Mesendoderm (in vitro differentiated cells): Measurements from ENCODE around the gene TNFSF8.

ENCODE experiments used
- DNase-seq: peaks from one replicate; pipeline ENCODE4 v3.0.0; 2013
- H2AK5ac ChIP-seq: 2 replicates; pipeline ENCODE4 v1.6.1; 2013; ENCODE audit warnings: low read length, inconsistent platforms
- H2BK120ac ChIP-seq: 2 replicates; pipeline ENCODE4 v1.6.1; 2013; ENCODE audit warnings: low read depth, mild to moderate bottlenecking, low read length, moderate library complexity, mixed read lengths
- H2BK15ac ChIP-seq: replicated peaks from 2 replicates; pipeline ENCODE4 v1.6.1; 2013; ENCODE audit warnings: low read depth, mild to moderate bottlenecking, moderate library complexity
- H2BK5ac ChIP-seq: 2 replicates; pipeline ENCODE4 v1.6.1; 2013; ENCODE audit warnings: low read length, inconsistent platforms
- H3K18ac ChIP-seq: 2 replicates; pipeline ENCODE4 v1.6.1; 2013; ENCODE audit warnings: mild to moderate bottlenecking, low read length, mixed read lengths
- H3K23ac ChIP-seq: one replicate; pipeline ENCODE4 v1.6.1; 2013; ENCODE audit warnings: low read length
- H3K27ac ChIP-seq: 2 replicates; pipeline ENCODE4 v1.5.1; 2013; ENCODE audit warnings: low read depth, mild to moderate bottlenecking, inconsistent platforms, low read length, moderate library complexity
- H3K27me3 ChIP-seq: 2 replicates; pipeline ENCODE4 v1.6.1; 2013; ENCODE audit warnings: low read length, control low read depth, mild to moderate bottlenecking, inconsistent platforms; ENCODE audit not compliant: insufficient read depth, poor library complexity
- H3K36me3 ChIP-seq: 2 replicates; pipeline ENCODE4 v1.6.1; 2013; ENCODE audit warnings: low read length, inconsistent platforms; ENCODE audit not compliant: control insufficient read depth, insufficient read depth
- H3K4ac ChIP-seq: one replicate; pipeline ENCODE4 v1.6.1; 2013; ENCODE audit warnings: low read depth, mild to moderate bottlenecking, low read length, moderate library complexity
- H3K4me1 ChIP-seq: 2 replicates; pipeline ENCODE4 v1.6.1; 2013; ENCODE audit warnings: low read depth, low read length, inconsistent platforms; ENCODE audit not compliant: control insufficient read depth
- H3K4me2 ChIP-seq: 2 replicates; pipeline ENCODE4 v1.6.1; 2013; ENCODE audit warnings: low read length
- H3K4me3 ChIP-seq: 2 replicates; pipeline ENCODE4 v1.5.1; 2013; ENCODE audit warnings: mild to moderate bottlenecking, low read length
- H3K56ac ChIP-seq: one replicate; pipeline ENCODE4 v1.6.1; 2013; ENCODE audit warnings: low read length
- H3K79me1 ChIP-seq: 2 replicates; pipeline ENCODE4 v1.6.1; 2013; ENCODE audit warnings: low read length, inconsistent platforms
- H3K79me2 ChIP-seq: 2 replicates; pipeline ENCODE4 v1.6.1; 2013; ENCODE audit warnings: mild to moderate bottlenecking, low read length; ENCODE audit not compliant: control insufficient read depth, insufficient read depth
- H3K9ac ChIP-seq: 2 replicates; pipeline ENCODE4 v1.6.1; 2013; ENCODE audit warnings: low read length, inconsistent platforms
- H4K5ac ChIP-seq: one replicate; pipeline ENCODE4 v1.6.1; 2013; ENCODE audit warnings: low read length
- H4K8ac ChIP-seq: one replicate; pipeline ENCODE4 v1.6.1; 2013; ENCODE audit warnings: low read depth, mild to moderate bottlenecking, control low read depth, low read length, moderate library complexity
- WGBS: extraction: QIAGEN DNeasy Blood & Tissue Kit; methylation state at CpG from one replicate; pipeline ENCODE4 v1.1.7; 2013; ENCODE audit warnings: low lambda C conversion rate, missing lambda C conversion rate; ENCODE audit not compliant: insufficient coverage; ENCODE audit errors: extremely low coverage; 5-methylcytosine and 5-hydroxymethylcytosine counted together

The TNFSF8 gene

GRCh38 chr9:114864471-114864870 is 65.9 kb downstream of the TNFSF8 start:
- Histone ChIP-seq H3K79me1 (no peaks in the 10 kb centered on the region), H3K56ac (no peak overlapping the region), H2BK5ac (no peak overlapping the region), H2AK5ac (no peak overlapping the region), H4K8ac (no peak overlapping the region), H3K4me1 (no peaks in the 10 kb centered on the region), H3K4me3 (no peak overlapping the region), H3K4me2 (no peak overlapping the region), H3K27ac (no peak overlapping the region), H3K36me3 (no peaks in the 10 kb centered on the region), H3K18ac (no peak overlapping the region), H3K79me2 (no peaks in the 10 kb centered on the region), H2BK120ac (no peak overlapping the region), H3K23ac (no peak overlapping the region), H3K9ac (no peak overlapping the region), H2BK15ac (no peak overlapping the region), H3K27me3 (no peaks in the 10 kb centered on the region), H4K5ac (no peak overlapping the region), H3K4ac (no peak overlapping the region)
- DNase-seq: no peak
- WGBS: no CpG with 5 or more reads among the region's 1 CpG

GRCh38 chr9:114861922-114862605 is 68.3 kb downstream of the TNFSF8 start:
- H3K23ac ChIP-seq: no peak overlapping the region
- H3K36me3 ChIP-seq: no peaks in the 10 kb centered on the region
- H3K18ac ChIP-seq: no peak overlapping the region
- H3K4me1 ChIP-seq: no peaks in the 10 kb centered on the region
- H2BK120ac ChIP-seq: no peak overlapping the region
- no peak overlapping the region for H4K8ac ChIP-seq
- H3K27ac ChIP-seq: no peak overlapping the region
- H3K79me1 ChIP-seq: no peaks in the 10 kb centered on the region
- H2AK5ac ChIP-seq: no peak overlapping the region
- no peak overlapping the region for H2BK15ac ChIP-seq
- H3K27me3 ChIP-seq: no peaks in the 10 kb centered on the region
- no CpG with 5 or more reads among the region's 11 CpGs for whole genome bisulfite sequencing
- no peaks in the 10 kb centered on the region for H3K79me2 ChIP-seq
- no peak overlapping the region for H3K4me3 ChIP-seq
- no peak for DNase-seq
- H3K4ac ChIP-seq: no peak overlapping the region
- H3K4me2 ChIP-seq: no peak overlapping the region
- no peak overlapping the region for H3K9ac ChIP-seq
- H2BK5ac ChIP-seq: no peak overlapping the region
- no peak overlapping the region for H4K5ac ChIP-seq
- no peak overlapping the region for H3K56ac ChIP-seq

- Histone ChIP-seq H2BK5ac (no peak overlapping the region), H2AK5ac (no peak overlapping the region), H3K79me1 (no peaks in the 10 kb centered on the region), H3K27ac (no peak overlapping the region), H3K36me3 (no peaks in the 10 kb centered on the region), H3K9ac (no peak overlapping the region), H3K4me3 (no peak overlapping the region), H2BK15ac (no peak overlapping the region), H3K18ac (no peak overlapping the region), H4K5ac (no peak overlapping the region), H2BK120ac (no peak overlapping the region), H3K4ac (no peak overlapping the region), H3K27me3 (no peaks in the 10 kb centered on the region), H3K4me1 (no peaks in the 10 kb centered on the region), H4K8ac (no peak overlapping the region), H3K23ac (no peak overlapping the region), H3K56ac (no peak overlapping the region), H3K4me2 (no peak overlapping the region), H3K79me2 (no peaks in the 10 kb centered on the region)
- no peak for DNase-seq
- no CpG with 5 or more reads among the region's 5 CpGs for WGBS
Measured at GRCh38 chr9:114861273-114861672, 69.1 kb downstream of the TNFSF8 start.

- no peak overlapping the region for H2BK15ac ChIP-seq
- no peak overlapping the region for H2BK5ac ChIP-seq
- H3K4me3 ChIP-seq: no peak overlapping the region
- H3K9ac ChIP-seq: no peak overlapping the region
- H3K27ac ChIP-seq: no peak overlapping the region
- no peak overlapping the region for H2BK120ac ChIP-seq
- H4K8ac ChIP-seq: no peak overlapping the region
- H3K23ac ChIP-seq: no peak overlapping the region
- no peaks in the 10 kb centered on the region for H3K27me3 ChIP-seq
- H3K79me1 ChIP-seq: no peaks in the 10 kb centered on the region
- no peak overlapping the region for H4K5ac ChIP-seq
- no peak for DNase-seq
- no peak overlapping the region for H3K4me2 ChIP-seq
- no peak overlapping the region for H2AK5ac ChIP-seq
- H3K79me2 ChIP-seq: no peaks in the 10 kb centered on the region
- H3K56ac ChIP-seq: no peak overlapping the region
- no peak overlapping the region for H3K18ac ChIP-seq
- no peaks in the 10 kb centered on the region for H3K4me1 ChIP-seq
- H3K4ac ChIP-seq: no peak overlapping the region
- H3K36me3 ChIP-seq: no peaks in the 10 kb centered on the region
- no CpG with 5 or more reads among the region's 2 CpGs for WGBS
Measured at GRCh38 chr9:114860187-114860586, 70.2 kb downstream of the TNFSF8 start.

GRCh38 chr9:114856942-114857315 is 73.5 kb downstream of the TNFSF8 start:
- Histone ChIP-seq H3K27me3 (no peaks in the 10 kb centered on the region), H3K36me3 (no peaks in the 10 kb centered on the region), H4K8ac (no peak overlapping the region), H3K79me1 (no peaks in the 10 kb centered on the region), H3K23ac (no peak overlapping the region), H3K56ac (no peak overlapping the region), H2BK5ac (no peak overlapping the region), H3K4me3 (no peak overlapping the region), H3K79me2 (no peaks in the 10 kb centered on the region), H2AK5ac (no peak overlapping the region), H3K4me2 (no peak overlapping the region), H2BK120ac (no peak overlapping the region), H3K4ac (no peak overlapping the region), H4K5ac (no peak overlapping the region), H2BK15ac (no peak overlapping the region), H3K9ac (no peak overlapping the region), H3K18ac (no peak overlapping the region), H3K4me1 (no peaks in the 10 kb centered on the region), H3K27ac (no peak overlapping the region)
- no CpG with 5 or more reads among the region's 2 CpGs for WGBS
- DNase-seq: no peak
